WTC11 (cell line): ENCODE results near the gene IER3IP1. TPM values are rescaled to one million over a fixed set of nuclear protein-coding genes. Genes with fewer than 3 reads are reported as not detected.
A peak's percentile ranks its signal among the peaks of the same experiment; 100 is the strongest.

ENCODE experiments used
- ATAC-seq: fragments of 200-7000 bp; cut with Tn5 transposase; 2 replicates; pipeline ENCODE4 v1.10.0; 2021; ENCODE audit warnings: mild to moderate bottlenecking, moderate library complexity
- Bru-seq: library from RNA; stranded (reverse); fragments of 400-500 nt; gene quantifications from one replicate; lab custom pipeline; 2021; lab: Mats Ljungman, UMichigan
- CTCF ChIA-PET: fragments of 300-600 bp; sonication (Branson Sonifier 250); formaldehyde crosslinking; loops from one replicate; lab custom pipeline; 2021; ENCODE audit warnings: antibody characterized with exemption; lab: Charles Lee
- POLR2A ChIA-PET: fragments of 350-600 bp; sonication (Branson Sonifier 250); formaldehyde crosslinking; loops from one replicate; lab custom pipeline; 2021; ENCODE audit warnings: antibody characterized with exemption; lab: Charles Lee
- DNase-seq: peaks from one replicate; pipeline ENCODE4 v3.0.0; 2021; ENCODE audit warnings: low spot score
- H3K27ac Mint-ChIP-seq: 2 replicates; pipeline ENCODE4 v1.8.0; 2021; ENCODE audit warnings: mixed read lengths
- H3K27me3 Mint-ChIP-seq: 2 replicates; pipeline ENCODE4 v1.8.0; 2021; ENCODE audit warnings: low read depth, mild to moderate bottlenecking, moderate library complexity, mixed read lengths
- H3K36me3 Mint-ChIP-seq: 2 replicates; pipeline ENCODE4 v1.8.0; 2021; ENCODE audit warnings: mixed read lengths
- H3K4me1 Mint-ChIP-seq: 2 replicates; pipeline ENCODE4 v1.8.0; 2022; ENCODE audit warnings: mixed read lengths
- H3K4me3 Mint-ChIP-seq: 2 replicates; pipeline ENCODE4 v1.8.0; 2021; ENCODE audit warnings: mild to moderate bottlenecking, moderate library complexity, mixed read lengths
- H3K9me3 Mint-ChIP-seq: 2 replicates; pipeline ENCODE4 v1.8.0; 2021; ENCODE audit warnings: mixed read lengths
- CREB1 ChIP-seq: sonication (generic); formaldehyde crosslinking; IDR thresholded peaks from 2 replicates; pipeline ENCODE4 v1.8.0; 2023; ENCODE audit warnings: mild to moderate bottlenecking, missing genetic modification reagents
- ESRRA ChIP-seq: sonication (generic); formaldehyde crosslinking; IDR thresholded peaks from 2 replicates; pipeline ENCODE4 v1.8.1; 2022; ENCODE audit warnings: mild to moderate bottlenecking, missing genetic modification reagents, borderline replicate concordance
- GABPB1 ChIP-seq: sonication (generic); formaldehyde crosslinking; IDR thresholded peaks from 2 replicates; pipeline ENCODE4 v1.8.1; 2023; ENCODE audit warnings: mild to moderate bottlenecking, missing genetic modification reagents
- JUN ChIP-seq: sonication (generic); formaldehyde crosslinking; IDR thresholded peaks from 2 replicates; pipeline ENCODE4 v1.8.0; 2023; ENCODE audit warnings: mild to moderate bottlenecking, missing genetic modification reagents
- MAX ChIP-seq: sonication (generic); formaldehyde crosslinking; IDR thresholded peaks from 2 replicates; pipeline ENCODE4 v1.8.0; 2022; ENCODE audit warnings: mild to moderate bottlenecking, missing genetic modification reagents
- MLX ChIP-seq: sonication (generic); formaldehyde crosslinking; IDR thresholded peaks from 2 replicates; pipeline ENCODE4 v1.8.1; 2023; ENCODE audit warnings: mild to moderate bottlenecking, missing genetic modification reagents, moderate library complexity
- RELA ChIP-seq: sonication (generic); formaldehyde crosslinking; IDR thresholded peaks from 2 replicates; pipeline ENCODE4 v1.8.1; 2022; ENCODE audit warnings: missing genetic modification reagents, mild to moderate bottlenecking, borderline replicate concordance
- SMAD3 ChIP-seq: sonication (generic); formaldehyde crosslinking; IDR thresholded peaks from 2 replicates; pipeline ENCODE4 v1.8.0; 2022; ENCODE audit warnings: missing genetic modification reagents, mild to moderate bottlenecking, borderline replicate concordance
- SP1 ChIP-seq: sonication (generic); formaldehyde crosslinking; conservative IDR thresholded peaks from 2 replicates; pipeline ENCODE4 v1.8.1; 2022; ENCODE audit warnings: missing genetic modification reagents
- TEAD1 ChIP-seq: sonication (generic); formaldehyde crosslinking; IDR thresholded peaks from 2 replicates; pipeline ENCODE4 v1.8.0; 2022; ENCODE audit warnings: mild to moderate bottlenecking, missing genetic modification reagents
- USF2 ChIP-seq: sonication (generic); formaldehyde crosslinking; IDR thresholded peaks from 2 replicates; pipeline ENCODE4 v1.8.1; 2023; ENCODE audit warnings: mild to moderate bottlenecking, missing genetic modification reagents, moderate library complexity
- ZNF121 ChIP-seq: sonication (generic); formaldehyde crosslinking; IDR thresholded peaks from 2 replicates; pipeline ENCODE4 v1.8.0; 2023; ENCODE audit warnings: missing genetic modification reagents
- ZNF232 ChIP-seq: sonication (generic); formaldehyde crosslinking; IDR thresholded peaks from 2 replicates; pipeline ENCODE4 v1.8.0; 2022; ENCODE audit warnings: mild to moderate bottlenecking, missing genetic modification reagents
- ZNF416 ChIP-seq: fragments of 250-450 bp; sonication (Bioruptor Pico); IDR thresholded peaks from 2 replicates; pipeline ENCODE4 v1.9.0; 2021; ENCODE audit warnings: mild to moderate bottlenecking, inconsistent platforms
- long read RNA-seq, 3 experiments: library from RNA in 1 of 3; library from capped mRNA in 1 of 3; library from polyadenylated mRNA in 1 of 3; unstranded in 2 of 3; stranded (forward) in 1 of 3; transcript quantifications; one replicate each; pipeline ENCODE4 v2.0.0, GENCODE V29; 2021
- total RNA-seq: library from RNA; stranded (reverse); gene quantifications from 3 replicates; pipeline ENCODE4 v1.2.3, GENCODE V29; 2021
- TF ChIP-seq, protein P1 (sequence below): sonication (generic); formaldehyde crosslinking; IDR thresholded peaks from 2 replicates; pipeline ENCODE4 v1.8.1; 2023; ENCODE audit warnings: mild to moderate bottlenecking, missing genetic modification reagents
- TF ChIP-seq, protein P2 (sequence below): sonication (generic); formaldehyde crosslinking; IDR thresholded peaks from 2 replicates; pipeline ENCODE4 v1.8.1; 2023; ENCODE audit warnings: mild to moderate bottlenecking, missing genetic modification reagents
- TF ChIP-seq, protein P3 (sequence below): sonication (generic); formaldehyde crosslinking; IDR thresholded peaks from 2 replicates; pipeline ENCODE4 v1.8.0; 2022; ENCODE audit warnings: mild to moderate bottlenecking, missing genetic modification reagents
- TF ChIP-seq, protein P4 (sequence below): sonication (generic); formaldehyde crosslinking; IDR thresholded peaks from 2 replicates; pipeline ENCODE4 v1.8.1; 2022; ENCODE audit warnings: low read depth, mild to moderate bottlenecking, moderate library complexity, missing genetic modification reagents, borderline replicate concordance
- TF ChIP-seq, protein P5 (sequence below): sonication (generic); formaldehyde crosslinking; IDR thresholded peaks from 2 replicates; pipeline ENCODE4 v1.8.0; 2023; ENCODE audit warnings: missing genetic modification reagents, mild to moderate bottlenecking, borderline replicate concordance
- TF ChIP-seq, protein P6 (sequence below): sonication (generic); formaldehyde crosslinking; IDR thresholded peaks from 2 replicates; pipeline ENCODE4 v1.8.1; 2022; ENCODE audit warnings: mild to moderate bottlenecking, moderate library complexity, missing genetic modification reagents

Gene IER3IP1
- total RNA-seq (6.7 to 7.7 TPM (median 7.3 TPM) in 3 replicates), Bru-seq, nascent RNA (percentile 88 among the genes with signal in this experiment)
- long read RNA-seq, experiment 1, transcript IER3IP1-201 (3 exons, 3,689 nt), result major isoform, 124 of 125 reads
- long read RNA-seq, experiment 1, partial matches to known transcripts, result 0 of 125 reads
- long read RNA-seq, experiment 1, other reads (novel, unspliced or antisense), result 1 of 125 reads
- long read RNA-seq, experiment 2, transcript IER3IP1-201 (3 exons, 3,689 nt), result major isoform, 56 of 62 reads
- long read RNA-seq, experiment 2, partial matches to known transcripts, result 1 of 62 reads
- long read RNA-seq, experiment 2, other reads (novel, unspliced or antisense), result 5 of 62 reads
- long read RNA-seq, experiment 3, transcript IER3IP1-201 (3 exons, 3,689 nt), result major isoform, 229 of 229 reads
- long read RNA-seq, experiment 3, partial matches to known transcripts, result 0 of 229 reads
- long read RNA-seq, experiment 3, other reads (novel, unspliced or antisense), result 0 of 229 reads

GRCh38 chr18:47175898-47176575, at the start of gene IER3IP1:
Gene IER3IP1, minus strand, starts transcription at chr18:47176364. Its CDS starts 87 bp downstream, at chr18:47176277.
- H3K36me3 Mint-ChIP-seq, result no peaks in the 10 kb centered on the region
- ChIA-PET CTCF (no interaction called here), POLR2A (interaction anchor here (0.7 kb wide), 1 partner anchor 26 kb away, joined by 3 read pairs; no protein-coding TSS in a partner anchor)
- no peak within 1 kb of the TSS for H3K4me3 Mint-ChIP-seq
- 0 out of 2 replicates have a peak within 1 kb of the TSS, but pooled peaks have one; percentile 60 for H3K27ac Mint-ChIP-seq
- peaks cover 5% of the 10 kb centered on the region for H3K4me1 Mint-ChIP-seq
- H3K9me3 Mint-ChIP-seq, result no peaks in the 10 kb centered on the region
- DNase-seq (peak; percentile 90), ATAC-seq (peak; percentile 87)
- peaks cover 11% of the 10 kb centered on the region; the same call in 1 of the 2 replicates for H3K27me3 Mint-ChIP-seq
- TF ChIP-seq USF2 (CRISPR knock-in tag), result peak; percentile 44
- TF ChIP-seq JUN, result 0 out of 2 replicates have a peak, but pooled peaks have one; percentile 52
- no peak for TF ChIP-seq RELA (CRISPR knock-in tag)
- TF ChIP-seq, protein P1, sequence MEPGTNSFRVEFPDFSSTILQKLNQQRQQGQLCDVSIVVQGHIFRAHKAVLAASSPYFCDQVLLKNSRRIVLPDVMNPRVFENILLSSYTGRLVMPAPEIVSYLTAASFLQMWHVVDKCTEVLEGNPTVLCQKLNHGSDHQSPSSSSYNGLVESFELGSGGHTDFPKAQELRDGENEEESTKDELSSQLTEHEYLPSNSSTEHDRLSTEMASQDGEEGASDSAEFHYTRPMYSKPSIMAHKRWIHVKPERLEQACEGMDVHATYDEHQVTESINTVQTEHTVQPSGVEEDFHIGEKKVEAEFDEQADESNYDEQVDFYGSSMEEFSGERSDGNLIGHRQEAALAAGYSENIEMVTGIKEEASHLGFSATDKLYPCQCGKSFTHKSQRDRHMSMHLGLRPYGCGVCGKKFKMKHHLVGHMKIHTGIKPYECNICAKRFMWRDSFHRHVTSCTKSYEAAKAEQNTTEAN, result 0 out of 2 replicates have a peak, but pooled peaks have one; percentile 27
- TF ChIP-seq, protein P2, sequence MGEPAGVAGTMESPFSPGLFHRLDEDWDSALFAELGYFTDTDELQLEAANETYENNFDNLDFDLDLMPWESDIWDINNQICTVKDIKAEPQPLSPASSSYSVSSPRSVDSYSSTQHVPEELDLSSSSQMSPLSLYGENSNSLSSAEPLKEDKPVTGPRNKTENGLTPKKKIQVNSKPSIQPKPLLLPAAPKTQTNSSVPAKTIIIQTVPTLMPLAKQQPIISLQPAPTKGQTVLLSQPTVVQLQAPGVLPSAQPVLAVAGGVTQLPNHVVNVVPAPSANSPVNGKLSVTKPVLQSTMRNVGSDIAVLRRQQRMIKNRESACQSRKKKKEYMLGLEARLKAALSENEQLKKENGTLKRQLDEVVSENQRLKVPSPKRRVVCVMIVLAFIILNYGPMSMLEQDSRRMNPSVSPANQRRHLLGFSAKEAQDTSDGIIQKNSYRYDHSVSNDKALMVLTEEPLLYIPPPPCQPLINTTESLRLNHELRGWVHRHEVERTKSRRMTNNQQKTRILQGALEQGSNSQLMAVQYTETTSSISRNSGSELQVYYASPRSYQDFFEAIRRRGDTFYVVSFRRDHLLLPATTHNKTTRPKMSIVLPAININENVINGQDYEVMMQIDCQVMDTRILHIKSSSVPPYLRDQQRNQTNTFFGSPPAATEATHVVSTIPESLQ (CRISPR knock-in tag), result no peak
- peak; percentile 58; the same call in 1 of the 2 replicates for TF ChIP-seq GABPB1 (CRISPR knock-in tag)
- TF ChIP-seq MAX, result peak; percentile 80
- TF ChIP-seq ESRRA (CRISPR knock-in tag), result 0 out of 2 replicates have a peak, but pooled peaks have one; percentile 43
- peak; percentile 83; the same call in 1 of the 2 replicates for TF ChIP-seq ZNF416
- TF ChIP-seq, protein P3, sequence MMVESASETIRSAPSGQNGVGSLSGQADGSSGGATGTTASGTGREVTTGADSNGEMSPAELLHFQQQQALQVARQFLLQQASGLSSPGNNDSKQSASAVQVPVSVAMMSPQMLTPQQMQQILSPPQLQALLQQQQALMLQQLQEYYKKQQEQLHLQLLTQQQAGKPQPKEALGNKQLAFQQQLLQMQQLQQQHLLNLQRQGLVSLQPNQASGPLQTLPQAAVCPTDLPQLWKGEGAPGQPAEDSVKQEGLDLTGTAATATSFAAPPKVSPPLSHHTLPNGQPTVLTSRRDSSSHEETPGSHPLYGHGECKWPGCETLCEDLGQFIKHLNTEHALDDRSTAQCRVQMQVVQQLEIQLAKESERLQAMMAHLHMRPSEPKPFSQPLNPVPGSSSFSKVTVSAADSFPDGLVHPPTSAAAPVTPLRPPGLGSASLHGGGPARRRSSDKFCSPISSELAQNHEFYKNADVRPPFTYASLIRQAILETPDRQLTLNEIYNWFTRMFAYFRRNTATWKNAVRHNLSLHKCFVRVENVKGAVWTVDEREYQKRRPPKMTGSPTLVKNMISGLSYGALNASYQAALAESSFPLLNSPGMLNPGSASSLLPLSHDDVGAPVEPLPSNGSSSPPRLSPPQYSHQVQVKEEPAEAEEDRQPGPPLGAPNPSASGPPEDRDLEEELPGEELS, result no peak
- 0 out of 2 replicates have a peak, but pooled peaks have one; percentile 16 for TF ChIP-seq SMAD3 (CRISPR knock-in tag)
- TF ChIP-seq, protein P4, sequence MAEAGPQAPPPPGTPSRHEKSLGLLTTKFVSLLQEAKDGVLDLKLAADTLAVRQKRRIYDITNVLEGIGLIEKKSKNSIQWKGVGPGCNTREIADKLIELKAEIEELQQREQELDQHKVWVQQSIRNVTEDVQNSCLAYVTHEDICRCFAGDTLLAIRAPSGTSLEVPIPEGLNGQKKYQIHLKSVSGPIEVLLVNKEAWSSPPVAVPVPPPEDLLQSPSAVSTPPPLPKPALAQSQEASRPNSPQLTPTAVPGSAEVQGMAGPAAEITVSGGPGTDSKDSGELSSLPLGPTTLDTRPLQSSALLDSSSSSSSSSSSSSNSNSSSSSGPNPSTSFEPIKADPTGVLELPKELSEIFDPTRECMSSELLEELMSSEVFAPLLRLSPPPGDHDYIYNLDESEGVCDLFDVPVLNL (CRISPR knock-in tag), result no peak
- TF ChIP-seq TEAD1 (CRISPR knock-in tag), result 0 out of 2 replicates have a peak, but pooled peaks have one; percentile 57
- peak; percentile 82 for TF ChIP-seq SP1 (CRISPR knock-in tag)
- no peak for TF ChIP-seq MLX (CRISPR knock-in tag)
- TF ChIP-seq CREB1 (CRISPR knock-in tag), result peak; percentile 64; the same call in 1 of the 2 replicates
- 0 out of 2 replicates have a peak, but pooled peaks have one; percentile 39 for TF ChIP-seq ZNF121
- 0 out of 2 replicates have a peak, but pooled peaks have one; percentile 34 for TF ChIP-seq ZNF232 (CRISPR knock-in tag)
- TF ChIP-seq, protein P5, sequence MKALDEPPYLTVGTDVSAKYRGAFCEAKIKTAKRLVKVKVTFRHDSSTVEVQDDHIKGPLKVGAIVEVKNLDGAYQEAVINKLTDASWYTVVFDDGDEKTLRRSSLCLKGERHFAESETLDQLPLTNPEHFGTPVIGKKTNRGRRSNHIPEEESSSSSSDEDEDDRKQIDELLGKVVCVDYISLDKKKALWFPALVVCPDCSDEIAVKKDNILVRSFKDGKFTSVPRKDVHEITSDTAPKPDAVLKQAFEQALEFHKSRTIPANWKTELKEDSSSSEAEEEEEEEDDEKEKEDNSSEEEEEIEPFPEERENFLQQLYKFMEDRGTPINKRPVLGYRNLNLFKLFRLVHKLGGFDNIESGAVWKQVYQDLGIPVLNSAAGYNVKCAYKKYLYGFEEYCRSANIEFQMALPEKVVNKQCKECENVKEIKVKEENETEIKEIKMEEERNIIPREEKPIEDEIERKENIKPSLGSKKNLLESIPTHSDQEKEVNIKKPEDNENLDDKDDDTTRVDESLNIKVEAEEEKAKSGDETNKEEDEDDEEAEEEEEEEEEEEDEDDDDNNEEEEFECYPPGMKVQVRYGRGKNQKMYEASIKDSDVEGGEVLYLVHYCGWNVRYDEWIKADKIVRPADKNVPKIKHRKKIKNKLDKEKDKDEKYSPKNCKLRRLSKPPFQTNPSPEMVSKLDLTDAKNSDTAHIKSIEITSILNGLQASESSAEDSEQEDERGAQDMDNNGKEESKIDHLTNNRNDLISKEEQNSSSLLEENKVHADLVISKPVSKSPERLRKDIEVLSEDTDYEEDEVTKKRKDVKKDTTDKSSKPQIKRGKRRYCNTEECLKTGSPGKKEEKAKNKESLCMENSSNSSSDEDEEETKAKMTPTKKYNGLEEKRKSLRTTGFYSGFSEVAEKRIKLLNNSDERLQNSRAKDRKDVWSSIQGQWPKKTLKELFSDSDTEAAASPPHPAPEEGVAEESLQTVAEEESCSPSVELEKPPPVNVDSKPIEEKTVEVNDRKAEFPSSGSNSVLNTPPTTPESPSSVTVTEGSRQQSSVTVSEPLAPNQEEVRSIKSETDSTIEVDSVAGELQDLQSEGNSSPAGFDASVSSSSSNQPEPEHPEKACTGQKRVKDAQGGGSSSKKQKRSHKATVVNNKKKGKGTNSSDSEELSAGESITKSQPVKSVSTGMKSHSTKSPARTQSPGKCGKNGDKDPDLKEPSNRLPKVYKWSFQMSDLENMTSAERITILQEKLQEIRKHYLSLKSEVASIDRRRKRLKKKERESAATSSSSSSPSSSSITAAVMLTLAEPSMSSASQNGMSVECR (CRISPR knock-in tag), result 0 out of 2 replicates have a peak, but pooled peaks have one; percentile 51
- TF ChIP-seq, protein P6, sequence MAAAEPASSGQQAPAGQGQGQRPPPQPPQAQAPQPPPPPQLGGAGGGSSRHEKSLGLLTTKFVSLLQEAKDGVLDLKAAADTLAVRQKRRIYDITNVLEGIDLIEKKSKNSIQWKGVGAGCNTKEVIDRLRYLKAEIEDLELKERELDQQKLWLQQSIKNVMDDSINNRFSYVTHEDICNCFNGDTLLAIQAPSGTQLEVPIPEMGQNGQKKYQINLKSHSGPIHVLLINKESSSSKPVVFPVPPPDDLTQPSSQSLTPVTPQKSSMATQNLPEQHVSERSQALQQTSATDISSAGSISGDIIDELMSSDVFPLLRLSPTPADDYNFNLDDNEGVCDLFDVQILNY (CRISPR knock-in tag), result peak; percentile 62; the same call in 1 of the 2 replicates
